Ascending aorta (tissue), 2 donors: ENCODE results near the gene ITPA. TPM values are rescaled to one million over a fixed set of nuclear protein-coding genes. Genes with fewer than 3 reads are reported as not detected.

Source experiments
- DNase-seq, 2 donors: peaks; one replicate each; pipeline ENCODE4 v3.0.0-alpha.2; 2019; ENCODE audit warnings: low spot score in 2 of 2
- H3K27ac ChIP-seq, 2 donors: fragments of 200-600 bp; sonication (generic); one replicate each; pipeline ENCODE4 v1.5.1; 2016 to 2017; ENCODE audit warnings: mild to moderate bottlenecking in 1 of 2
- H3K27me3 ChIP-seq: fragments of 200-600 bp; sonication (generic); one replicate; pipeline ENCODE4 v1.5.1; 2017
- H3K36me3 ChIP-seq, 2 donors: fragments of 200-600 bp; sonication (generic); one replicate each; pipeline ENCODE4 v1.5.1; 2016
- H3K4me1 ChIP-seq, 2 donors: fragments of 200-600 bp; sonication (generic); one replicate each; pipeline ENCODE4 v1.5.1; 2016 to 2017; ENCODE audit warnings: mild to moderate bottlenecking in 1 of 2
- H3K4me3 ChIP-seq, 2 donors: fragments of 200-600 bp; sonication (generic); one replicate each; pipeline ENCODE4 v1.5.1; 2016 to 2017; ENCODE audit warnings: mild to moderate bottlenecking in 1 of 2
- H3K9me3 ChIP-seq, 2 donors: fragments of 200-600 bp; sonication (generic); one replicate each; pipeline ENCODE4 v1.5.1; 2016
- intact Hi-C: fragments of 100-400 bp; cut with DNase I; formaldehyde crosslinking; loops from one replicate; pipeline ENCODE4 v1.15.1; 2023
- total RNA-seq: library from RNA; depleted of rRNA; stranded (reverse); fragments of >200 nt; gene quantifications from one replicate; pipeline ENCODE4 v1.1.0, GENCODE V29; 2016
- TF ChIP-seq, protein P1 (sequence below), 3 experiments: fragments of 200-600 bp in 2 of 3; fragments of 450-650 bp in 1 of 3; sonication (generic) in 2 of 3; IDR thresholded peaks; one replicate each; pipeline ENCODE4 v1.5.1; 2016 to 2019; ENCODE audit warnings: antibody characterized with exemption in 3 of 3, mild to moderate bottlenecking in 1 of 3, moderate library complexity in 1 of 3

Gene ITPA
- total RNA-seq, 1 donor from 2014 or later: 111 TPM

DNA sequence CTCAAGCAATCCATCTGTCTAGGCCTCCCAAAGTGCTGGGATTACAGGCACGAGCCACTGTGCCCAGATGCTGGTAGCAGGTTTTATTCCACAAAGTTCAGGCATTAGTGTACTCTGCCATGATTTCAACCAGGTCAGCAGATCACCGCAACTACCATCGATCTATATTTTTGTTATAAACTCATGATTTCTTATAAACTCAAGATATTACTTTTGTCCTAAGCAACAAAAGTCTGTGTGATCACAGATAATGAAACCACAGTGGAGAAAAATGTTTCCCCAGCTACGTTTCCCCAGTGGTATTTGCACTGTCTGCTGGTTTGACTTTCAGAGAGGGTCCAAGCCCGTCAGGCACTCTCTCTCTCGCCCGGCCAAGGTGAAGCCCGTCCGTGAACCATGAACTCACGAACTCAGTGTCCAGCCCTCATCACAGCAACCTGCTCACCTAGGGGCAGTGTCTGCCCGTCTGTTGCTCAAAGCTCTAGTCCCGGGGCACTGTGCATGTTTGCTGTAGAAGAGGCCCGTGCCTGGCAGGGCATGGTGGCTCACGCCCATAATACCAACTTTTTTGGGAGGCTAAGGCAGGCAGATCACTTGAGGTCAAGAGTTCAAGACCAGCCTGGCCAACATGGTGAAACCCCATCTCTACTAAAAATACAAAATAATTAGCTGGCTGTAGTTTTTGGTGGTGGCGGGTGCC, 22.7 kb downstream of the ITPA start:
- no peak for DNase-seq
- no peak overlapping the region for H3K4me3 ChIP-seq
- no peaks in the 10 kb centered on the region for H3K4me1 ChIP-seq
- H3K36me3 ChIP-seq: no peaks in the 10 kb centered on the region
- no peaks in the 10 kb centered on the region for H3K9me3 ChIP-seq
- no peaks in the 10 kb centered on the region for H3K27me3 ChIP-seq
- intact Hi-C loops: no loop called here
- TF ChIP-seq, protein P1, sequence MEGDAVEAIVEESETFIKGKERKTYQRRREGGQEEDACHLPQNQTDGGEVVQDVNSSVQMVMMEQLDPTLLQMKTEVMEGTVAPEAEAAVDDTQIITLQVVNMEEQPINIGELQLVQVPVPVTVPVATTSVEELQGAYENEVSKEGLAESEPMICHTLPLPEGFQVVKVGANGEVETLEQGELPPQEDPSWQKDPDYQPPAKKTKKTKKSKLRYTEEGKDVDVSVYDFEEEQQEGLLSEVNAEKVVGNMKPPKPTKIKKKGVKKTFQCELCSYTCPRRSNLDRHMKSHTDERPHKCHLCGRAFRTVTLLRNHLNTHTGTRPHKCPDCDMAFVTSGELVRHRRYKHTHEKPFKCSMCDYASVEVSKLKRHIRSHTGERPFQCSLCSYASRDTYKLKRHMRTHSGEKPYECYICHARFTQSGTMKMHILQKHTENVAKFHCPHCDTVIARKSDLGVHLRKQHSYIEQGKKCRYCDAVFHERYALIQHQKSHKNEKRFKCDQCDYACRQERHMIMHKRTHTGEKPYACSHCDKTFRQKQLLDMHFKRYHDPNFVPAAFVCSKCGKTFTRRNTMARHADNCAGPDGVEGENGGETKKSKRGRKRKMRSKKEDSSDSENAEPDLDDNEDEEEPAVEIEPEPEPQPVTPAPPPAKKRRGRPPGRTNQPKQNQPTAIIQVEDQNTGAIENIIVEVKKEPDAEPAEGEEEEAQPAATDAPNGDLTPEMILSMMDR (IDR thresholded peaks at IDR 0.05): no peak
- H3K27ac ChIP-seq: no peak overlapping the region

DNA sequence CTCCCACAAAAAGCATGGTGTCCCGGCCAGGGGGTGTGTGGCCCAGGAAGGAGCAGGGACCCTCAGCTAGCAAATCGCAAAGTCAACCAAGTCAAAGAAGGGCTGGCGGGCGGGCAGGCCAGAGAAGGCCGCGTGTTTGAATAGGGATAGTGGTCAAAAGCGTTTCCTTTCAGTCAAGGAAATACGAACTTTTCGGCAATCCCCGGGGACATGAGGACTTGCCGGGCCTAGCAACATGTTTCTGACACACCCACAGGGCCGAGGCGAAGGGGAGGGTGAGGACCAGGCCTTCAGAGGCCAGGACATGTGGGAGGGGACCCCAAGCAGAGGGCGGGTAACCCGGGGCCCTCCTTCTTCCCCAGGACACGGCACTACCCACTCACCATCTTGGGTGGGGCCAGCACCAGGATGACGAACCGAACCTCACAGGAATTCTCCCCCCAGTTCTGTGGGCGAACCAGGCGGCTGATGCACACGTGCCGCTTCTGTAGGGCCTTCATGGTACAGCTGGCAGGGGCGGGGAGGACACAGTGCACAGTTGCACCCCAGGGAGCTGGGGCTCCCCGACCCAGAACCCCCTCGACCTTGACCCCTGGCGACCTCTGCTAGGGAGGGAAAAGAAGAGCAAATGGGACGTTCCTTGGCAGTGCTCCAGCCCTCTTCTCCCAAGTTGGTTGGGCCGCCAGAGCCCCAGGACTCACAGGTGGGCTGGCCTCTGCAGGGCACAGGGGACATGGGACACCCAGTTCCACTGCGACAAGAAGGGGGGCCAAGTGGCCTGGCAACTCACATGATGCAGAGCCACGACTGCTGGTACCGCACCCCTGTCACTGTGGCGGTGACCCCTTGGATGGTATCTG, 24.1 kb downstream of the ITPA start:
- no peaks in the 10 kb centered on the region for H3K9me3 ChIP-seq
- H3K36me3 ChIP-seq: no peaks in the 10 kb centered on the region
- no peak overlapping the region for H3K27ac ChIP-seq
- intact Hi-C loops: no loop called here
- H3K4me3 ChIP-seq: no peak overlapping the region
- no peak for DNase-seq
- TF ChIP-seq, protein P1 (IDR thresholded peaks at IDR 0.05): no peak
- H3K4me1 ChIP-seq: peaks cover 6% of the 10 kb centered on the region in 2 donors
- peaks cover 7% of the 10 kb centered on the region for H3K27me3 ChIP-seq

DNA sequence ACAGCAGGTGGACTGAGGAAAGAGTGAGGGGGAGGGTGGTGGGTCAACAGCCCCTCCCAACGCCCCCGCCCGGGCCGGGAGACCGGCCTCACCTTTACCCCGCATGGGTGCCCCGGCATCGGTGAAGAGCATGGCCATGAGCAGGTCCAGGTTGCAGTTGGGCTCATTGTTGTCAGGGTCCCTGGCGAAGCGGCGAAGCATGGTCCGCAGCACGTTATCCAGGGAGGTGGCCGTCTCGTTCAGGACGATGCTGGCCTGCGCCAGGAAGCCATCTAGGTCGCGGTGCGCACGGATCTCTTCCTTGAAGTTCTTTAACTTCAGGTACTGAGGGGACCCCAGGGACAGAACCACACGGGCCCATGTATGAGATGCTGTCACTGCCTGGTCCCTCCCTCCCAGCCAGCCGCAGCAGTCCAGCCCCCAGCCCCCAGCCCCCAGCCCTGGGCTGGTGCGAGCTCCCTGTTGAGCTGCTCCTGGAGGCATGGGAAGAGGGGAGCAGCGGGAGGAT, 24.7 kb downstream of the ITPA start:
- no peaks in the 10 kb centered on the region for H3K9me3 ChIP-seq
- no peak for DNase-seq
- H3K4me1 ChIP-seq: peaks cover 8 to 9% of the 10 kb centered on the region in 2 donors
- peaks cover 9% of the 10 kb centered on the region for H3K27me3 ChIP-seq
- TF ChIP-seq, protein P1 (IDR thresholded peaks at IDR 0.05): no peak
- no peak overlapping the region for H3K27ac ChIP-seq
- no peak overlapping the region for H3K4me3 ChIP-seq
- no peaks in the 10 kb centered on the region for H3K36me3 ChIP-seq
- intact Hi-C loops: no loop called here

DNA sequence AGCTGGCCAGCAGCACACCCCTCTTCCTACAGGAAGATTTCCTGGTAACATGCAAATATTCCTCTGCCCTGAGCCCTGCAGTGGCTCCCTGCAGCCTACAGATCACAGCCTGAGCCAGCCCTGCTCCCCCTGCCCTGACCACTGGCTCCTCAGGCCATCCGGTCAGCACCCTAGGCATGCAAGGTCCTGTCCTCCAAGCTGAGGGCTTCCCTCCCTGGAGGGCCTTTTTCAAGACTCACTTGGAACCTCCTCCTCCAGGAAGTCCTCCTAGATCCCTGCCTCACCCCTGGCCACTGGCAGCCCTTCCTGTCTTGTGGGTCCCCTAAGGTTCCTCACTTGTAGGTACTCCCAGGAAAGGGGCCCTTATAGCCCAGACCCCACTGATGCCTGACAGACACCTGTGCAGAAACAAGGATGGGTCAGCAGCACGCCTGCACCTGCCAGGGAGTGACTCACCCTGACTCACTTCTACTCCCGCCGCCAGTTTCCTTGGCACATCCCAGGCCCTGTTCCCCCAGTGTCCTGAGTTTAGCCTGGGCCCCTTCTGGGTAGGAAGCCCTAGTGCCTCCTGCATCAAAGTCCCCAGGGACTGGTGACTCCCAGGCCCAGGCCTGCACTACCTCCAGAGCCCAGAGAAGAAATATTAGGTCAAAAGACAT, 26.5 kb downstream of the ITPA start:
- TF ChIP-seq, protein P1 (IDR thresholded peaks at IDR 0.05): no peak
- intact Hi-C loops: no loop called here
- no peak for DNase-seq
- Histone ChIP-seq H3K27me3 (peaks cover 9% of the 10 kb centered on the region), H3K27ac (no peak overlapping the region), H3K36me3 (no peaks in the 10 kb centered on the region), H3K9me3 (no peaks in the 10 kb centered on the region), H3K4me1 (peaks cover 8 to 11% of the 10 kb centered on the region in 2 donors), H3K4me3 (no peak overlapping the region)

DNA sequence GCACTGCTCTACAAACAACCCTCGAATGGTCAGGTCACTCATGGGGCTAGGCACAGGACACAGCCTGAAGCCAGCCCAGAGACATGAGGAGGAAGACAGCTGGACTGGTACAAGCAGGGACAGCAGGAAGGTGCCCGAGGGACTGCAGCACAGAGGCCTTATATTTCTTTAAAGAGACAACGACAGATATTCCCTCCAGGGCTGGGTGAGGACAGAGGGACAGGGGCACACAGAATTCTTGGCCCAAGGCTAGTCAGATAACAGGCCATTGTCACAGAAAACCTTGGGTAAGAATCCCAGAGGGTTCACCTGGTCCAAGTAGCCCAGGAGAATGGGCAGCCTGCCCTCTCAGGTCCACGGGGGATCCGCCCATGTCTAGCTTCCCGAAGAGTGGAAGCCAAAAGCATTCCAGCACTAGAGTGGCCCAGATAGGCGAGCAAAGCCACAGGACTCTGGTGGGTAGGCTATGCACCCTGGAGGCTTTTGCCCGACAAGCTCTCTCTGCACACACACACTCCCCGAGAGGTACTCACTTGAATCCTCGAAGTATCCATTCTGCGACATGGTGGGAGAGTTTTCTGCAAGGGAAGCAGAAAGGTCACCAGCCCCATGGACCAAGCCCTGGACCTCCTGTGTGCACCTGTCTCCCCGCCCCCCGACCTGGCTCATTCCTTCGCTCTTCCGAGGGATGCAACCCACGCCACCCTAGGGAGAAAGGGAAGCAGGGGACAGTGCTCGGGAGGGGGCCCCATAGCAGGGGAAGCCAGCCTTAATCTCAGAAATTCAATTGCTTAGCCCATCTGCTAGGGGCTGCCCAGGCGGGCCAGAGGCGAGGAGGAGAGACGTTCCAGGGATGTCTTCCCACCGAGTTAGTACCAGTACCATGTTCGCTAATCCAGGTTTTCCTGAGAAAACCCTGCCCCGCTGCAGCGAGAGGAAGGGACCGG, 28.0 kb downstream of the ITPA start:
- H3K36me3 ChIP-seq: no peaks in the 10 kb centered on the region
- intact Hi-C loops: no loop called here
- no peaks in the 10 kb centered on the region for H3K9me3 ChIP-seq
- peaks cover 9% of the 10 kb centered on the region for H3K27me3 ChIP-seq
- H3K4me3 ChIP-seq: peak overlapping the region in 1 of 2 donors; percentile 92
- peaks cover 8 to 11% of the 10 kb centered on the region in 2 donors for H3K4me1 ChIP-seq
- no peak overlapping the region for H3K27ac ChIP-seq
- DNase-seq: no peak
- TF ChIP-seq, protein P1 (IDR thresholded peaks at IDR 0.05): no peak
